Fibroblast of upper back skin (primary cell): ENCODE measurements around the gene CEP135.
A peak's percentile ranks its signal among the peaks of the same experiment; 100 is the strongest.
"Not testable (repeated sequence)": the region's sequence is repeated elsewhere in the genome, so short reads cannot be mapped to it uniquely, and the experiment has no call there.

ENCODE experiments used
- DNase-seq: peaks from one replicate; pipeline ENCODE4 v3.0.0-alpha.2; 2013

Gene CEP135

GRCh38 chr4:56040842-56041241 is 92.1 kb downstream of the CEP135 start:
- DNase-seq = no peak

- DNase-seq = no peak
Observed at GRCh38 chr4:56042225-56042624, 93.5 kb downstream of the CEP135 start.

- DNase-seq = no peak
Observed at GRCh38 chr4:56048383-56048701, 99.6 kb downstream of the CEP135 start.

GRCh38 chr4:56048702-56049431 is 100.1 kb downstream of the CEP135 start:
- peak; percentile 57 for DNase-seq

GRCh38 chr4:56050625-56051024 is 101.9 kb downstream of the CEP135 start:
- no peak for DNase-seq

GRCh38 chr4:56051029-56051709 is 102.4 kb downstream of the CEP135 start:
- no peak for DNase-seq

GRCh38 chr4:56051710-56052075 is 102.9 kb downstream of the CEP135 start:
- DNase-seq = no peak

- DNase-seq = no peak
Observed at GRCh38 chr4:56052481-56052880, 103.7 kb downstream of the CEP135 start.

- DNase-seq = no peak
Observed at GRCh38 chr4:56052966-56053365, 104.2 kb downstream of the CEP135 start.

GRCh38 chr4:56055027-56055977 is 106.6 kb downstream of the CEP135 start:
- DNase-seq = no peak

- DNase-seq = no peak
Observed at GRCh38 chr4:56055991-56056390, 107.2 kb downstream of the CEP135 start.

- no peak for DNase-seq
Observed at GRCh38 chr4:56058555-56058954, 109.8 kb downstream of the CEP135 start.

- DNase-seq = no peak
Observed at GRCh38 chr4:56060036-56060435, 111.3 kb downstream of the CEP135 start.

GRCh38 chr4:56062106-56062505 is 113.4 kb downstream of the CEP135 start:
- no peak for DNase-seq

- no peak for DNase-seq
Observed at GRCh38 chr4:56062526-56063145, 113.9 kb downstream of the CEP135 start.

GRCh38 chr4:56066493-56066892 is 117.7 kb downstream of the CEP135 start:
- DNase-seq = no peak

- no peak for DNase-seq
Observed at GRCh38 chr4:56067826-56068225, 119.1 kb downstream of the CEP135 start.

GRCh38 chr4:56072730-56073129 is 124.0 kb downstream of the CEP135 start:
- not testable (repeated sequence) for DNase-seq

- DNase-seq = no peak
Observed at GRCh38 chr4:56077676-56078075, 128.9 kb downstream of the CEP135 start.

GRCh38 chr4:56078866-56079265 is 130.1 kb downstream of the CEP135 start:
- DNase-seq = no peak

- DNase-seq = no peak
Observed at GRCh38 chr4:56080384-56080783, 131.6 kb downstream of the CEP135 start.

- no peak for DNase-seq
Observed at GRCh38 chr4:56082829-56083228, 134.1 kb downstream of the CEP135 start.
